Activated naive CD8-positive, alpha-beta T cell treated with anti-CD3 and anti-CD28 coated beads, Interleukin-2, amount 10 ng/mL, durations not matched to agents 7 days and 5 days (primary cell): ENCODE measurements around the gene SEMA5B. TPM values are rescaled to one million over a fixed set of nuclear protein-coding genes. Genes with fewer than 3 reads are reported as not detected.

Experiments used
- ATAC-seq: fragments of 150-1000 bp; cut with Tn5 transposase; one replicate; pipeline ENCODE4 v1.10.0; 2021; ENCODE audit warnings: low read depth, moderate library complexity
- POLR2A ChIA-PET: fragments of 350-600 bp; sonication (Branson Sonifier 250); formaldehyde crosslinking; loops from one replicate; lab custom pipeline; 2021; ENCODE audit warnings: antibody characterized with exemption; lab: Charles Lee
- DNase-seq: peaks from one replicate; pipeline ENCODE4 v3.0.0; 2021
- H3K27ac Mint-ChIP-seq: one replicate; pipeline ENCODE4 v1.8.0; 2022; ENCODE audit warnings: mild to moderate bottlenecking, mixed read lengths
- H3K27me3 Mint-ChIP-seq: one replicate; pipeline ENCODE4 v1.8.0; 2022; ENCODE audit warnings: mild to moderate bottlenecking, moderate library complexity, mixed read lengths
- H3K36me3 Mint-ChIP-seq: one replicate; pipeline ENCODE4 v1.8.0; 2021; ENCODE audit warnings: mild to moderate bottlenecking, mixed read lengths
- H3K4me1 Mint-ChIP-seq: one replicate; pipeline ENCODE4 v1.8.0; 2021; ENCODE audit warnings: mixed read lengths
- H3K4me3 Mint-ChIP-seq: one replicate; pipeline ENCODE4 v1.8.0; 2022; ENCODE audit warnings: mild to moderate bottlenecking, moderate library complexity, mixed read lengths
- H3K9me3 Mint-ChIP-seq: one replicate; pipeline ENCODE4 v1.8.0; 2021; ENCODE audit warnings: mixed read lengths
- total RNA-seq, 2 experiments: library from RNA; stranded (reverse); gene quantifications; one replicate each; pipeline ENCODE4 v1.2.3, GENCODE V29; 2021

SEMA5B gene
- total RNA-seq, 2 experiments from 2014 or later = 0.17 to 0.28 TPM

DNA sequence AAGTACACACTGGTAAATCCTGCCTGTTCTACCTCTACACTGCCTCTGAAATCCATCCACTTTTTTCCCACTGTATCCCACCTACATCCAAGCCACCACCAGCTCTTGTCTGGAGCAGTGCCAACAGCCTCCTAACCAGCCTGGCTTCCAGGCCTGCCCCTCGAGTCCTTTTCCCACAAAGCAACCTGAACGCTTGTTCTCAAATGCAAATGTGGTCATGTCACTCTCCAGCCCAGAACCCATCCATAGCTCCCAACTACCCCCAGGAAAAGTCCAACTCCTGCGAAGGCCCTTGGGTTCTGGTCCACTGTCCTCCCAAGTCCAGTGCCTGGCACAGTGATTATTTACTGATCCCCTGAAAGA is 83.8 kb downstream of the SEMA5B start:
- no peak overlapping the region for H3K27ac Mint-ChIP-seq
- H3K4me1 Mint-ChIP-seq = peaks cover 11% of the 10 kb centered on the region
- H3K27me3 Mint-ChIP-seq = peaks cover 19% of the 10 kb centered on the region
- H3K36me3 Mint-ChIP-seq = no peaks in the 10 kb centered on the region
- ATAC-seq (no peak), DNase-seq (no peak)
- no peak overlapping the region for H3K4me3 Mint-ChIP-seq
- POLR2A ChIA-PET = no interaction called here
- no peaks in the 10 kb centered on the region for H3K9me3 Mint-ChIP-seq

- POLR2A ChIA-PET = no interaction called here
- Mint-ChIP-seq H3K27me3 (peaks cover 19% of the 10 kb centered on the region), H3K4me1 (peaks cover 11% of the 10 kb centered on the region), H3K9me3 (no peaks in the 10 kb centered on the region), H3K4me3 (no peak overlapping the region), H3K36me3 (no peaks in the 10 kb centered on the region), H3K27ac (no peak overlapping the region)
- DNase-seq = peak; percentile 57
- peak; percentile 35 for ATAC-seq
These were observed 84.4 kb downstream of the SEMA5B start for GRCh38 chr3:122942937-122943827.

- H3K4me3 Mint-ChIP-seq = no peak overlapping the region
- peaks cover 19% of the 10 kb centered on the region for H3K27me3 Mint-ChIP-seq
- no peak overlapping the region for H3K27ac Mint-ChIP-seq
- no peaks in the 10 kb centered on the region for H3K9me3 Mint-ChIP-seq
- DNase-seq (no peak), ATAC-seq (no peak)
- POLR2A ChIA-PET = no interaction called here
- no peaks in the 10 kb centered on the region for H3K36me3 Mint-ChIP-seq
- H3K4me1 Mint-ChIP-seq = peaks cover 15% of the 10 kb centered on the region
These were observed 85.3 kb downstream of the SEMA5B start for GRCh38 chr3:122942239-122942638.

DNA sequence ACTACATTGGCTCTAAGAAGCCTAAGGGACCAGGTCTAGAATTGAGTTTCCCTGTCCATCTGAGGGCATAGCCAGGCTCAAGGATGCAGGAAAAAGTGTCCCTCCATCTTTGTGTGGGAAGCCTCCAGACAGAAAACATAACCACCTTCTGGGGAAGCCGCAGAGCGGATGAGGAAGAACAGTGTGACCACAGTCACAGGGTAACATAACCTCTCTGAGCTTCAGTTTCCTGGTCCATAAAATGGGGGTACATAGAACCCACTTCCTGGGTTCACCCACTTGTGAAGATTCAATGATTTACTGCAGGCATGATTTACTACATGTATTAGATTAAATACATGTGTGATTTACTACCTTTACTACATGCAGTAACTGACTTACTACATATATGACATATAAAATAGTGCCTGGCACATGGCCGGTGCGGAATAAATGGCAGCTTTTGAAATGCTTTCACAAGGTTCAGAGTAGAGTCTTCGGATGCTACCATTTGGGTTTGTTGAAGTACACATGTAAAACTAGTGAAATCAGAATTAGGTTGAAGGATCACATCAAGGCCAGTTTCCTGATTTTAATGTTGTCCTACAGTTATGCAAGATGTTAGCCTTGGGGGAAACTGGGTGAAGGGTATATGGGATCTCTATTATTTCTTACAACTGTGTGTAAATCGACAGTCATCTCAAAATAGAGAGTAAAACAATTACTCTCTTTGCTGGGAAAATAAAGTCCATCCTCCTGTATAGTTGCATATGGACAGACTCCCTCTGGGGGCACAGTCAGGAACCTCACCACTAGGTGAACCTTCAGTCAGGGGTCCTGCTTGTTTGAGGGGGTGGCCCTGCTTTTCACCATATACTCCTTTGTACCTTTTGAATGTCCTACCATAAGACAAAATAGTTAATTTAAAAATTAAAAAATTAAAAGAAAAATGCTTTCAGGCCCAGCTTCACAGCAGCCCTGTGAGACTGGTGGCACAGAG is 86.0 kb downstream of the SEMA5B start:
- Mint-ChIP-seq H3K27ac (no peak overlapping the region), H3K4me3 (no peak overlapping the region), H3K36me3 (no peaks in the 10 kb centered on the region), H3K9me3 (no peaks in the 10 kb centered on the region), H3K27me3 (peaks cover 18% of the 10 kb centered on the region), H3K4me1 (peaks cover 15% of the 10 kb centered on the region)
- DNase-seq (no peak), ATAC-seq (peak; percentile 67)
- POLR2A ChIA-PET = interaction anchor here (0.7 kb wide), 1 partner anchor 23 kb away, joined by 4 read pairs; no protein-coding TSS in a partner anchor

DNA sequence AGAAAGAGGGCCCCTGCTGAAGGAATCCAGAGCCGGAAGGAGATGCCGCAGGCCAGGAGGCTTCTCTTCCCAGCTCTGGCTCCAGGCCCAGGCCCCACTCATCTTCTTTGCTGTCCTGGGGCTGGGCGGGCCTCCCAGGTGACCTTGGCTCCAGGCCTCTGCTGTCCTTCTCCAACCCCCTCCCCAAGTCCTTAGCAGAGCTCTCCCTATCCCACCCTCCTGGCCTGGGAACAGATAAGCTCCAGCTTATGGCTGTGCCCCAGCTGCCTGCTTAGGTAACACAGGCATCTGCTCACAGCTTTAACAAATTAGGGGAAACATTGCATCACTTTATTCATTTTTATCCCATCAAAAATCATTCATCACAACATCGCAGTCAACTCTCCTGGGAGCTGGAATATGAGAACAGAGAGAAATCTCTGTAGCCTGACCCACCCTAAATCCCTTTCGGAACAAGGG is 86.9 kb downstream of the SEMA5B start:
- Mint-ChIP-seq H3K4me3 (no peak overlapping the region), H3K27ac (no peak overlapping the region)
- no peak for ATAC-seq

DNA sequence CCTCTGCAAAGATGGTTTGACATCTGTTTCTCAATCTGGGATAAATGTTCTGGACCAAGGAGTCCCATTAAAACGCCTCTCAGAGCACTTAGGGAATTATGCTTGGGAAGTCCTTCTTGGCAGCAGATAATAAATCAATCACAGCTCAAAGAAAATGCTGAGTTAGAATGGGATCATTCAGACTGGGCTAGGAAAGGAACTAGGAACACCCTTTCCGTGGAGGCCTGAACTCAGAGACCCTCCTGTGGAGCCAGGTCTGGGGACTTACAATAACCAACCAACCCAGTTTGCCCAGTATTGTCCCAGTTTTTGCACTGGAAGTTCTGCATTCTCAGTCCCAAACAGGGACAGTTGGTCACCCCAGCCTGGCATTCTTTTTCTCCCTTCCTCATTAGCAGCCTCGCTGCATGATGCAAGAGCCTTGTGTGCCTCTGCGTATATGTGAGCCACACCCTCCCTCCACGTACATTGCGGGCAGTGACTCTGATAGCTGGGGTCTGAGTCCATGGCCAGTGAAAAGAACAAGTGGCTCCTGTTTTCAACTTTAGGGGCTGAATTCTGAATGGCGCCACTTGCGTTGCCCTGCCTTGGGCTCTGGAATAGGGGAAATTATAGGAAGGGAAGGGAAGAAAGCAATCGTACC is 88.7 kb downstream of the SEMA5B start:
- Mint-ChIP-seq H3K36me3 (no peaks in the 10 kb centered on the region), H3K27ac (no peak overlapping the region), H3K4me3 (no peak overlapping the region), H3K27me3 (peaks cover 22% of the 10 kb centered on the region), H3K4me1 (peaks cover 15% of the 10 kb centered on the region), H3K9me3 (no peaks in the 10 kb centered on the region)
- POLR2A ChIA-PET = no interaction called here
- DNase-seq (no peak), ATAC-seq (no peak)

More for the DNA sequence above, 86.9 kb downstream of the SEMA5B start:
- Mint-ChIP-seq H3K36me3 (no peaks in the 10 kb centered on the region), H3K9me3 (no peaks in the 10 kb centered on the region), H3K27me3 (peaks cover 17% of the 10 kb centered on the region), H3K4me1 (peaks cover 15% of the 10 kb centered on the region)
- POLR2A ChIA-PET = interaction anchor here (0.7 kb wide), 1 partner anchor 24 kb away, joined by 4 read pairs; no protein-coding TSS in a partner anchor
- DNase-seq = no peak

GRCh38 chr3:122937745-122938144 is 89.8 kb downstream of the SEMA5B start:
- ATAC-seq (no peak), DNase-seq (no peak)
- no peak overlapping the region for H3K27ac Mint-ChIP-seq
- H3K27me3 Mint-ChIP-seq = peaks cover 27% of the 10 kb centered on the region
- no peak overlapping the region for H3K4me3 Mint-ChIP-seq
- H3K4me1 Mint-ChIP-seq = peaks cover 15% of the 10 kb centered on the region
- no peaks in the 10 kb centered on the region for H3K36me3 Mint-ChIP-seq
- POLR2A ChIA-PET = no interaction called here
- no peaks in the 10 kb centered on the region for H3K9me3 Mint-ChIP-seq

GRCh38 chr3:122936986-122937385 is 90.6 kb downstream of the SEMA5B start:
- Mint-ChIP-seq H3K4me3 (no peak overlapping the region), H3K9me3 (no peaks in the 10 kb centered on the region), H3K36me3 (no peaks in the 10 kb centered on the region), H3K4me1 (peaks cover 15% of the 10 kb centered on the region), H3K27me3 (peaks cover 27% of the 10 kb centered on the region), H3K27ac (no peak overlapping the region)
- DNase-seq (no peak), ATAC-seq (no peak)
- POLR2A ChIA-PET = no interaction called here

GRCh38 chr3:122936335-122936734 is 91.2 kb downstream of the SEMA5B start:
- Mint-ChIP-seq H3K9me3 (no peaks in the 10 kb centered on the region), H3K36me3 (no peaks in the 10 kb centered on the region), H3K4me3 (no peak overlapping the region), H3K4me1 (peaks cover 11% of the 10 kb centered on the region), H3K27me3 (peaks cover 32% of the 10 kb centered on the region), H3K27ac (no peak overlapping the region)
- POLR2A ChIA-PET = no interaction called here
- ATAC-seq = no peak
- DNase-seq = no peak

GRCh38 chr3:122934251-122934650 is 93.3 kb downstream of the SEMA5B start:
- DNase-seq = no peak
- H3K27ac Mint-ChIP-seq = no peak overlapping the region

GRCh38 chr3:122932251-122932967 is 95.2 kb downstream of the SEMA5B start:
- Mint-ChIP-seq H3K36me3 (no peaks in the 10 kb centered on the region), H3K4me3 (no peak overlapping the region), H3K27ac (no peak overlapping the region), H3K4me1 (no peaks in the 10 kb centered on the region), H3K9me3 (no peaks in the 10 kb centered on the region), H3K27me3 (peaks cover 34% of the 10 kb centered on the region)
- DNase-seq = no peak
- POLR2A ChIA-PET = no interaction called here
- no peak for ATAC-seq

More at GRCh38 chr3:122934251-122934650, 93.3 kb downstream of the SEMA5B start:
- H3K4me1 Mint-ChIP-seq = peaks cover 4% of the 10 kb centered on the region
- H3K27me3 Mint-ChIP-seq = peaks cover 34% of the 10 kb centered on the region
- H3K4me3 Mint-ChIP-seq = no peak overlapping the region
- no peaks in the 10 kb centered on the region for H3K36me3 Mint-ChIP-seq
- no peaks in the 10 kb centered on the region for H3K9me3 Mint-ChIP-seq
- no peak for ATAC-seq
- POLR2A ChIA-PET = no interaction called here

- H3K4me3 Mint-ChIP-seq = no peak overlapping the region
- H3K9me3 Mint-ChIP-seq = no peaks in the 10 kb centered on the region
- POLR2A ChIA-PET = no interaction called here
- H3K27me3 Mint-ChIP-seq = peaks cover 34% of the 10 kb centered on the region
- no peaks in the 10 kb centered on the region for H3K36me3 Mint-ChIP-seq
- ATAC-seq (no peak), DNase-seq (no peak)
- H3K4me1 Mint-ChIP-seq = no peaks in the 10 kb centered on the region
- no peak overlapping the region for H3K27ac Mint-ChIP-seq
These were observed 95.9 kb downstream of the SEMA5B start for GRCh38 chr3:122931636-122932035.
